ENCODE measurements around the gene EYS.

DNA sequence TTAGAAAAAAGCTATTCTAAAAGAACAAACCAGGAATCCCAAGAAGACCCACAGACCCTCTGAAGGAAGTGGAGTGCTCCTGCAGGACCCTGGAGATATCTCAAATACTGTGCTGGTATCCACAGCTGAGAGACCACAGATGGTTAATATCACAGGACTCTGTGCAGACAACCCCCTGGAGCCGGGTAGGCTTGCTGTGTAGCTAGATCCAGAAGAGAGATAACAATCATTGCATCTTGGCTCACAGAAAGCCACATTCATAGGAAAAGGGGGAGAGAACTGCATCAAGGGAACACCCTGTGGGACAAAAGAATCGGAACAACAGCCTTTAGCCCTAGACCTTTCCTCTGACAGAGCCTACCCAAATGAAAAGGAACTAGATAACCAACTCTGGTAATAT is 1381.9 kb downstream of the EYS start:
- TF ChIP-seq CTCF (IDR thresholded peaks at IDR 0.05), result no peak
- TF ChIP-seq MAX (IDR thresholded peaks at IDR 0.05; ENCODE audit: low read depth), result no peak

All from SK-N-SH (cell line).